Hepatocyte (in vitro differentiated cells): Measurements from ENCODE around the gene MRPL36. TPM values are rescaled to one million over a fixed set of nuclear protein-coding genes. Genes with fewer than 3 reads are reported as not detected.

Experiments used
- DNase-seq: peaks from one replicate; pipeline ENCODE4 v3.0.0-alpha.2; 2016; ENCODE audit warnings: low spot score
- H2AFZ ChIP-seq: fragments of 200-600 bp; sonication (generic); 2 replicates; pipeline ENCODE4 v1.6.0; 2016; ENCODE audit warnings: antibody characterized with exemption, mild to moderate bottlenecking
- H3K27ac ChIP-seq: fragments of 200-600 bp; sonication (generic); 2 replicates; pipeline ENCODE4 v1.5.1; 2016; ENCODE audit warnings: mild to moderate bottlenecking
- H3K27me3 ChIP-seq: fragments of 200-600 bp; sonication (generic); 2 replicates; pipeline ENCODE4 v1.6.1; 2016
- H3K36me3 ChIP-seq: fragments of 200-600 bp; sonication (generic); replicated peaks from 2 replicates; pipeline ENCODE4 v1.5.1; 2016; ENCODE audit warnings: low read depth; ENCODE audit not compliant: insufficient read depth
- H3K4me1 ChIP-seq: fragments of 200-600 bp; sonication (generic); 2 replicates; pipeline ENCODE4 v1.5.1; 2016; ENCODE audit warnings: mild to moderate bottlenecking, moderate library complexity; ENCODE audit not compliant: insufficient read depth
- H3K4me2 ChIP-seq: fragments of 200-600 bp; sonication (generic); 2 replicates; pipeline ENCODE4 v1.6.0; 2016
- H3K4me3 ChIP-seq: fragments of 200-600 bp; sonication (generic); 2 replicates; pipeline ENCODE4 v1.5.1; 2016; ENCODE audit warnings: mild to moderate bottlenecking
- H3K79me2 ChIP-seq: fragments of 200-600 bp; sonication (generic); 2 replicates; pipeline ENCODE4 v1.6.0; 2017; ENCODE audit warnings: mild to moderate bottlenecking
- H3K9me2 ChIP-seq: fragments of 200-600 bp; sonication (generic); replicated peaks from 2 replicates; pipeline ENCODE4 v1.6.0; 2017; ENCODE audit warnings: mild to moderate bottlenecking; ENCODE audit not compliant: insufficient read depth
- H3K9me3 ChIP-seq: fragments of 200-600 bp; sonication (generic); 2 replicates; pipeline ENCODE4 v1.5.1; 2016; ENCODE audit warnings: low read depth, mild to moderate bottlenecking
- H4K20me1 ChIP-seq: fragments of 200-600 bp; sonication (generic); 2 replicates; pipeline ENCODE4 v1.6.0; 2016; ENCODE audit warnings: mild to moderate bottlenecking; ENCODE audit not compliant: insufficient read depth, poor library complexity, severe bottlenecking
- CTCF ChIP-seq: fragments of 200-600 bp; sonication (generic); IDR thresholded peaks from 2 replicates; pipeline ENCODE4 v1.5.1; 2016; ENCODE audit warnings: antibody characterized with exemption, mild to moderate bottlenecking; ENCODE audit not compliant: poor library complexity
- EZH2 ChIP-seq: fragments of 200-600 bp; sonication (generic); IDR thresholded peaks from 2 replicates; pipeline ENCODE4 v1.6.1; 2016; ENCODE audit warnings: antibody characterized with exemption, mild to moderate bottlenecking, borderline replicate concordance
- EZH2phosphoT487 ChIP-seq: fragments of 200-600 bp; sonication (generic); IDR thresholded peaks from one replicate; pipeline ENCODE4 v1.6.1; 2018; ENCODE audit warnings: antibody characterized with exemption, mild to moderate bottlenecking, low read depth, moderate library complexity; ENCODE audit not compliant: unreplicated experiment, severe bottlenecking
- WGBS: methylation state at CpG from one replicate; pipeline ENCODE4 v1.1.6; 2016; ENCODE audit warnings: low lambda C conversion rate; ENCODE audit errors: missing lambda C conversion rate; 5-methylcytosine and 5-hydroxymethylcytosine counted together
- polyA plus RNA-seq: library from polyadenylated mRNA; unstranded; fragments of >200 nt; fragmentation: Nextera tagmentation; extraction: Ambion mirVana; gene quantifications from 2 replicates; pipeline ENCODE4 v1.2.1, GENCODE V29; 2016
- total RNA-seq: library from RNA; depleted of rRNA; stranded (reverse); fragments of >200 nt; gene quantifications from 2 replicates; pipeline ENCODE4 v1.2.3, GENCODE V29; 2014

MRPL36 gene
- total and polyA plus RNA-seq, 2 experiments from 2014 or later = 25.6 to 107 TPM

GRCh38 chr5:1751864-1752822, 47.5 kb downstream of the MRPL36 start:
- Histone ChIP-seq H3K79me2 (no peaks in the 10 kb centered on the region), H3K9me3 (no peaks in the 10 kb centered on the region), H2AFZ (no peak overlapping the region), H4K20me1 (no peaks in the 10 kb centered on the region), H3K27ac (no peak overlapping the region), H3K4me3 (no peak overlapping the region), H3K27me3 (no peaks in the 10 kb centered on the region), H3K36me3 (no peaks in the 10 kb centered on the region), H3K4me2 (no peak overlapping the region), H3K9me2 (no peaks in the 10 kb centered on the region), H3K4me1 (no peaks in the 10 kb centered on the region)
- WGBS = 94% methylated on average over 29 of the region's 29 CpGs
- no peak for DNase-seq
- TF ChIP-seq EZH2phosphoT487 (no peak), EZH2 (no peak), CTCF (no peak)

GRCh38 chr5:1751026-1751863, 48.4 kb downstream of the MRPL36 start:
- Histone ChIP-seq H3K9me2 (no peaks in the 10 kb centered on the region), H3K79me2 (no peaks in the 10 kb centered on the region), H3K36me3 (no peaks in the 10 kb centered on the region), H3K27ac (no peak overlapping the region), H3K9me3 (no peaks in the 10 kb centered on the region), H2AFZ (no peak overlapping the region), H3K4me1 (no peaks in the 10 kb centered on the region), H4K20me1 (no peaks in the 10 kb centered on the region), H3K4me3 (no peak overlapping the region), H3K27me3 (no peaks in the 10 kb centered on the region), H3K4me2 (no peak overlapping the region)
- DNase-seq = no peak
- WGBS = 73% methylated on average over 22 of the region's 27 CpGs
- TF ChIP-seq EZH2phosphoT487 = no peak
- TF ChIP-seq CTCF = no peak
- TF ChIP-seq EZH2 = no peak

GRCh38 chr5:1750469-1750868, 49.2 kb downstream of the MRPL36 start:
- Histone ChIP-seq H3K9me2 (no peaks in the 10 kb centered on the region), H4K20me1 (no peaks in the 10 kb centered on the region), H2AFZ (no peak overlapping the region), H3K4me2 (no peak overlapping the region), H3K27me3 (no peaks in the 10 kb centered on the region), H3K79me2 (no peaks in the 10 kb centered on the region), H3K9me3 (no peaks in the 10 kb centered on the region), H3K36me3 (no peaks in the 10 kb centered on the region), H3K4me3 (no peak overlapping the region), H3K4me1 (no peaks in the 10 kb centered on the region), H3K27ac (no peak overlapping the region)
- 95% methylated on average over 17 of the region's 17 CpGs for WGBS
- TF ChIP-seq CTCF (no peak), EZH2 (no peak), EZH2phosphoT487 (no peak)
- no peak for DNase-seq
